ENCODE data around the gene PEX14. TPM values are rescaled to one million over a fixed set of nuclear protein-coding genes. Genes with fewer than 3 reads are reported as not detected.

Gene PEX14
- total and polyA plus RNA-seq, 2 experiments from 2014 or later: 10.0 to 20.9 TPM

- 93% methylated on average over 8 of the region's 8 CpGs for WGBS (ENCODE audit: low lambda C conversion rate, missing lambda C conversion rate)
- H3K36me3 ChIP-seq (replicated peaks; ENCODE audit: insufficient read depth, low read depth): no peaks in the 10 kb centered on the region
- no peaks in the 10 kb centered on the region for H3K9me2 ChIP-seq (replicated peaks; ENCODE audit: insufficient read depth)
- no peaks in the 10 kb centered on the region for H3K4me1 ChIP-seq (ENCODE audit: insufficient read depth)
- no peak overlapping the region for H3K4me3 ChIP-seq
- H3K27ac ChIP-seq: no peak overlapping the region
- no peaks in the 10 kb centered on the region for H4K20me1 ChIP-seq (ENCODE audit: insufficient read depth, poor library complexity, severe bottlenecking)
- no peak for DNase-seq (ENCODE audit: low spot score)
- TF ChIP-seq EZH2 (IDR thresholded peaks at IDR 0.05; ENCODE audit: borderline replicate concordance) (no peak), EZH2phosphoT487 (IDR thresholded peaks at IDR 0.05; ENCODE audit: low read depth, severe bottlenecking, unreplicated experiment) (no peak)
- TF ChIP-seq, protein P1, sequence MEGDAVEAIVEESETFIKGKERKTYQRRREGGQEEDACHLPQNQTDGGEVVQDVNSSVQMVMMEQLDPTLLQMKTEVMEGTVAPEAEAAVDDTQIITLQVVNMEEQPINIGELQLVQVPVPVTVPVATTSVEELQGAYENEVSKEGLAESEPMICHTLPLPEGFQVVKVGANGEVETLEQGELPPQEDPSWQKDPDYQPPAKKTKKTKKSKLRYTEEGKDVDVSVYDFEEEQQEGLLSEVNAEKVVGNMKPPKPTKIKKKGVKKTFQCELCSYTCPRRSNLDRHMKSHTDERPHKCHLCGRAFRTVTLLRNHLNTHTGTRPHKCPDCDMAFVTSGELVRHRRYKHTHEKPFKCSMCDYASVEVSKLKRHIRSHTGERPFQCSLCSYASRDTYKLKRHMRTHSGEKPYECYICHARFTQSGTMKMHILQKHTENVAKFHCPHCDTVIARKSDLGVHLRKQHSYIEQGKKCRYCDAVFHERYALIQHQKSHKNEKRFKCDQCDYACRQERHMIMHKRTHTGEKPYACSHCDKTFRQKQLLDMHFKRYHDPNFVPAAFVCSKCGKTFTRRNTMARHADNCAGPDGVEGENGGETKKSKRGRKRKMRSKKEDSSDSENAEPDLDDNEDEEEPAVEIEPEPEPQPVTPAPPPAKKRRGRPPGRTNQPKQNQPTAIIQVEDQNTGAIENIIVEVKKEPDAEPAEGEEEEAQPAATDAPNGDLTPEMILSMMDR (IDR thresholded peaks at IDR 0.05; ENCODE audit: poor library complexity): no peak
- H3K79me2 ChIP-seq: peaks cover 6% of the 10 kb centered on the region
- no peaks in the 10 kb centered on the region for H3K27me3 ChIP-seq
- no peak overlapping the region for H2AFZ ChIP-seq
- no peak overlapping the region for H3K4me2 ChIP-seq
- no peaks in the 10 kb centered on the region for H3K9me3 ChIP-seq (ENCODE audit: low read depth)
These were observed 139.1 kb downstream of the PEX14 start for GRCh38 chr1:10613861-10614260.

DNA sequence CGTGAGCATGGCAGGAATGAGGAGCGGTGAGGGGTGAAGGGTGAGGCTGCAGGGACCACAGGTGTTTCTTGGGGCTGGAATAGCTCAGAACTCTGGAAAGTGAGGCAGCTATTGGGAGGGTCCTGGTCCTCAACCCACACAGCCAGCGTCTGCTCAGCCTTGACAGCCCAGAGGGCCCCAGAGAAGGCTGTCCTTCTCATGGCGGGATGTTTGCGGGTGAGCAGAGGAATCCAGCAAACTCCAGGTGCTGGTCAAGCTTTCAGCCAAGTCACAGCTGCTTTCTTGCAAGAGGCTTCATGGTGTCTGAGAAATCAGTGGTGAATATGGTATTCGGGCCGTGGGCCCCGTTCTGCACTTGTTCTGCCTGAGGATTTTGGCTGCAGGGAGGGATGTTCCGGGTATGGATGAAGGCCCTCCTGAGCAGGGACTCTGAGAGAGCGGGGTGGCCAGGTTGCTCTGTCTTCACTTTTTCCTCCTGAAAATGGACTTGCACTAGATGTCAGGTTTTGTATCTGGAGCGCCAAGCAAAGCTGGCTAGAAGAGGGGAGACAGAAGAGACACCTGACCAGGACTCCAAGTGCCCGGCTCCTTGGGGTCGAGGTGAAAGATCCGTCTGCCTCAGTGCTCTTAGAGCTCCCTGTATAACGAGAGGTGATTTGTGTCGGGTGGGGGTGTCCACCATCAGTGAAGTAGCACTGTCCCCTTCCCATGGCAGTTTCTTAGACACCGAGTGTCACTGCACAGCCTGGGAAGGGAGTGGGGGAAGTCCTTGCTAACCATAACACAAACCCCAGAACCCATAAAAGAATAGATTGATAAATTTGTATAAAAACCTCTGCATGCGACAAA lies 139.9 kb downstream of the PEX14 start:
- H3K9me2 ChIP-seq (replicated peaks; ENCODE audit: insufficient read depth): no peaks in the 10 kb centered on the region
- WGBS (ENCODE audit: low lambda C conversion rate, missing lambda C conversion rate): 90% methylated on average over 18 of the region's 18 CpGs
- H4K20me1 ChIP-seq (ENCODE audit: insufficient read depth, poor library complexity, severe bottlenecking): no peaks in the 10 kb centered on the region
- H3K79me2 ChIP-seq: peaks cover 6% of the 10 kb centered on the region
- no peaks in the 10 kb centered on the region for H3K4me1 ChIP-seq (ENCODE audit: insufficient read depth)
- no peak overlapping the region for H2AFZ ChIP-seq
- H3K4me3 ChIP-seq: no peak overlapping the region
- TF ChIP-seq, protein P1 (IDR thresholded peaks at IDR 0.05; ENCODE audit: poor library complexity): no peak
- no peak for TF ChIP-seq EZH2phosphoT487 (IDR thresholded peaks at IDR 0.05; ENCODE audit: low read depth, severe bottlenecking, unreplicated experiment)
- no peak for TF ChIP-seq EZH2 (IDR thresholded peaks at IDR 0.05; ENCODE audit: borderline replicate concordance)
- no peak for DNase-seq (ENCODE audit: low spot score)
- no peak overlapping the region for H3K4me2 ChIP-seq
- no peaks in the 10 kb centered on the region for H3K27me3 ChIP-seq
- no peaks in the 10 kb centered on the region for H3K9me3 ChIP-seq (ENCODE audit: low read depth)
- H3K27ac ChIP-seq: no peak overlapping the region
- no peaks in the 10 kb centered on the region for H3K36me3 ChIP-seq (replicated peaks; ENCODE audit: insufficient read depth, low read depth)

GRCh38 chr1:10615332-10615731 lies 140.6 kb downstream of the PEX14 start:
- TF ChIP-seq, protein P1 (IDR thresholded peaks at IDR 0.05; ENCODE audit: poor library complexity): no peak
- TF ChIP-seq EZH2 (IDR thresholded peaks at IDR 0.05; ENCODE audit: borderline replicate concordance) (no peak), EZH2phosphoT487 (IDR thresholded peaks at IDR 0.05; ENCODE audit: low read depth, severe bottlenecking, unreplicated experiment) (no peak)
- Histone ChIP-seq H3K36me3 (replicated peaks; ENCODE audit: insufficient read depth, low read depth) (no peaks in the 10 kb centered on the region), H3K9me3 (ENCODE audit: low read depth) (no peaks in the 10 kb centered on the region), H3K9me2 (replicated peaks; ENCODE audit: insufficient read depth) (no peaks in the 10 kb centered on the region), H3K79me2 (peaks cover 6% of the 10 kb centered on the region), H4K20me1 (ENCODE audit: insufficient read depth, poor library complexity, severe bottlenecking) (no peaks in the 10 kb centered on the region), H3K27ac (no peak overlapping the region), H3K4me3 (no peak overlapping the region), H3K4me2 (no peak overlapping the region), H3K27me3 (no peaks in the 10 kb centered on the region), H2AFZ (no peak overlapping the region), H3K4me1 (ENCODE audit: insufficient read depth) (no peaks in the 10 kb centered on the region)
- WGBS (ENCODE audit: low lambda C conversion rate, missing lambda C conversion rate): 92% methylated on average over 13 of the region's 13 CpGs
- no peak for DNase-seq (ENCODE audit: low spot score)

Data from hepatocyte (in vitro differentiated cells).